GM21576 (cell line): Measurements from ENCODE around the gene SCYGR3.

Source experiments
- ATAC-seq: cut with Tn5 transposase; IDR thresholded peaks from one replicate; pipeline ENCODE4 v1.9.1; 2021; ENCODE audit warnings: mild to moderate bottlenecking, moderate library complexity; ENCODE audit not compliant: unreplicated experiment

SCYGR3 gene

DNA sequence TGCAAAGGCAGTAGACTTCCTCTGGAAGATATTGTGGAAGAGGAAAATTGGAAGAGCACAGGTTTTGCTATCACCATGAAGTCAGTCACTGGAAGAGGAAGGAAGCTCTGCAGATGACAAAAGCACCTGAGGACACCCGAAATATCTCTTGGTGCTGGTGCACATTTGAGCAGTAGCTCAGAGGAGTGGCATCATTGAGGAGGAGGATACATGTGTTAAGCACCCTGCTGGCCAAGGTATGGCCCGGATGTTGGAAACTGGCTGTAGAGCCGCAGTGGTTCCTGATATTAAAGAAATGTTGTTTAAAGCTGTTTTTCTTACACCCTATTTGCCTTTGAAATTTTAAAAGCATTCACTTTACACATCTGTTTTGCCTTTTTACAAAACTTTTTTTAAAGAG, 48.6 kb downstream of the SCYGR3 start:
- no peak for ATAC-seq

DNA sequence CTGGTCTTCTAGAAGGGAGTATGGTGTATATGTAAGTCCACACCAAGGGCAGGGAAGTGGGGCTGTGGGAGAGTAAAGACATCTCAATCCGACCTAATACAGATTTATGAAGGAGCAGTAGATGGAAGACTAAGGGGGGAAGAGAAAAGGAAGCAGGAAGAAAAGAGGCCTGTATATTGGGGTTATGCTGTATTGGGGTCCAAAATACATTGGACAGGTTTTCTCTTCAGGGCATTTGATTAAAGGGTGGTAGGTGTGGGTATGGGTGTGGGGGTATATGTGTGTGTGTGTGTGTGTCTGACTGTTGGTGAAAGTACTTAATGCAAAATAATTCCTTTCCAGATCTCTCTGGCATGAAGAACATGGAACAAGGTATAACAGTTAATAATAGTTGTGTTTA, 49.6 kb downstream of the SCYGR3 start:
- ATAC-seq = no peak
